Measurements from ENCODE around the gene WBP2NL.

DNA sequence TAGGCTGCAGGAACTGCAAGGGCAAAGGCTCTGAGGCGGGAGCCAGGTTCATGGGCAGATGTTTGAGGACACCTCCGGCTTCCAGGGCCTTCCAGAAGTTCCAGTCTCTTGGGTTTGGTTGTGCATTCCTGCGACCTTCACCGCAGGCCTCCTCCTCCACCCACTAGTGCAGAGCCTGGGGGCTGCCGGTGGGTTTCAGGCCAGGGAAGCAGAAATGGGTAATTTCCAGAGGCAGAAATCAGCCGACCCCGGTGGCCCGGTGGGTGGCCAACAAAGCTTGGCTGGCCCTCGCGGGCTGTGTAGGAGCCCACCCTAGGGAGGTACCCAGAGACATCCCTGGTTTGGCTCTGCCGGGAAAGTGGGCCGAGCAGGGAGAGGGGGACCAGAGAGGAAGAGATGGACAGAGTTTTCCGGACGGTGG is 75.0 kb downstream of the WBP2NL start:
- TF ChIP-seq, protein P1, sequence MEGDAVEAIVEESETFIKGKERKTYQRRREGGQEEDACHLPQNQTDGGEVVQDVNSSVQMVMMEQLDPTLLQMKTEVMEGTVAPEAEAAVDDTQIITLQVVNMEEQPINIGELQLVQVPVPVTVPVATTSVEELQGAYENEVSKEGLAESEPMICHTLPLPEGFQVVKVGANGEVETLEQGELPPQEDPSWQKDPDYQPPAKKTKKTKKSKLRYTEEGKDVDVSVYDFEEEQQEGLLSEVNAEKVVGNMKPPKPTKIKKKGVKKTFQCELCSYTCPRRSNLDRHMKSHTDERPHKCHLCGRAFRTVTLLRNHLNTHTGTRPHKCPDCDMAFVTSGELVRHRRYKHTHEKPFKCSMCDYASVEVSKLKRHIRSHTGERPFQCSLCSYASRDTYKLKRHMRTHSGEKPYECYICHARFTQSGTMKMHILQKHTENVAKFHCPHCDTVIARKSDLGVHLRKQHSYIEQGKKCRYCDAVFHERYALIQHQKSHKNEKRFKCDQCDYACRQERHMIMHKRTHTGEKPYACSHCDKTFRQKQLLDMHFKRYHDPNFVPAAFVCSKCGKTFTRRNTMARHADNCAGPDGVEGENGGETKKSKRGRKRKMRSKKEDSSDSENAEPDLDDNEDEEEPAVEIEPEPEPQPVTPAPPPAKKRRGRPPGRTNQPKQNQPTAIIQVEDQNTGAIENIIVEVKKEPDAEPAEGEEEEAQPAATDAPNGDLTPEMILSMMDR (IDR thresholded peaks at IDR 0.05): no peak
- TF ChIP-seq POLR2A (IDR thresholded peaks at IDR 0.05) (no peak), EP300 (IDR thresholded peaks at IDR 0.05) (no peak)

Data from tibial nerve (tissue), 4 donors.